ENCODE data around the gene SOCS7.

The SOCS7 gene, protein sequence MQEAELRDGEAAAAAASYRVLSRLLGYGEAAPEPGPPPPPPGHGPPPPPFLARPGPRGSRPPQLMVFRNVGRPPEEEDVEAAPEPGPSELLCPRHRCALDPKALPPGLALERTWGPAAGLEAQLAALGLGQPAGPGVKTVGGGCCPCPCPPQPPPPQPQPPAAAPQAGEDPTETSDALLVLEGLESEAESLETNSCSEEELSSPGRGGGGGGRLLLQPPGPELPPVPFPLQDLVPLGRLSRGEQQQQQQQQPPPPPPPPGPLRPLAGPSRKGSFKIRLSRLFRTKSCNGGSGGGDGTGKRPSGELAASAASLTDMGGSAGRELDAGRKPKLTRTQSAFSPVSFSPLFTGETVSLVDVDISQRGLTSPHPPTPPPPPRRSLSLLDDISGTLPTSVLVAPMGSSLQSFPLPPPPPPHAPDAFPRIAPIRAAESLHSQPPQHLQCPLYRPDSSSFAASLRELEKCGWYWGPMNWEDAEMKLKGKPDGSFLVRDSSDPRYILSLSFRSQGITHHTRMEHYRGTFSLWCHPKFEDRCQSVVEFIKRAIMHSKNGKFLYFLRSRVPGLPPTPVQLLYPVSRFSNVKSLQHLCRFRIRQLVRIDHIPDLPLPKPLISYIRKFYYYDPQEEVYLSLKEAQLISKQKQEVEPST

DNA sequence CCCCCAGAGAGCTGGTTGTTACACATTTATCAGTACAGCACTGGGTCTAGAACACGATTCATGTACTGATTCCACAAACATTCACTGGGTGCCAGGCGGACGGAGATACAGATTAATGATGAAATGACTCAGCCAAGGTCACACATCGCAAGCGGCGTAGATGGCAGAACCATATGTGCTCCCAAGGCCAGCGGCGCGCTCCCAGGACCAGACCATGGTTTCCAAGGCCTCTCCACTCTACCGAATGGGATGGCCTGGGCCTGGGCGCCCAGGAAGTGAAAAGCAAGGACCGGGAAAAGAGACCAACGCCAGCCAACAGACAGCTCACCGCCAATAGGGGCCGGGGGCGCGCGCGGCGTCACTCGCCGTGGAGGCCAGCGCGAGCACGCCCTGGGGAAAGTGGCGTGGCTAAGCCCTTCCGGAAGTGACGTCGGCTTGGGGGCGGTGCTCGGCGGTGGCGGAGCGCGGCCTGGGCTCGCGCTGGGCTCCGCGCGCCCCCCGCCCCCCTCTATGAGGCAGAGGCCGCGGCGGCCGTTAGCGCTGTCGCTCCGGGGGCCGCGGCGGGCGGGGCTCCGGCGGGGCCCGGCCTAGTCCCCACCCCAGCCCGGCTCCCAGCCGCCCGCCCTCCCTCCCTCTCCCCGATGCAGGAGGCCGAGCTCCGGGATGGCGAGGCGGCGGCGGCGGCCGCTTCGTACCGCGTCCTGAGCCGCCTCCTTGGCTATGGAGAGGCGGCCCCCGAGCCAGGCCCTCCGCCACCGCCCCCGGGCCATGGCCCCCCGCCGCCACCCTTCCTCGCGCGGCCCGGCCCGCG is at the start of gene SOCS7:
Gene SOCS7, plus strand, starts transcription at position 433 of the 811 bp plus-strand sequence. Its CDS starts 209 bp downstream, at position 642.
- DNase-seq (ENCODE audit: low read depth): peak; percentile 92

DNA sequence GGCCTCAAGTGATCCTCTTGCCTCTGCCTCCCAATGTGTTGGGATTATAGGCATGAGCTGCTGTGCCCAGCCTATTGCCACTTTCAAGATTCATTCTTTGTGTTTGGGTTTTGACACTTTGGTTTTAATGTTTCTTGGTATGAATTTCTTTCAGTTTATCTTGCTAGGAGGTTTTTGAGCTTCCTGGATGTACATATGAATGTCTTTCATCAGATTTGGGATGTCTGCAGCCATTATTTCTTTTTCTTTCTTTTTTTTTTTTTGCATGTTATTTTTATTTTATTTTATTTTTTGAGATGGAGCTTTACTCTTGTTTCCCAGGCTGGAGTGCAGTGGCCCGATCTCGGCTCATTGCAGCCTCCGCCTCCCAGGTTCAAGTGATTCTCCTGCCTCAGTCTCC is 36.1 kb upstream of the SOCS7 start:
- DNase-seq (ENCODE audit: low read depth): no peak

DNA sequence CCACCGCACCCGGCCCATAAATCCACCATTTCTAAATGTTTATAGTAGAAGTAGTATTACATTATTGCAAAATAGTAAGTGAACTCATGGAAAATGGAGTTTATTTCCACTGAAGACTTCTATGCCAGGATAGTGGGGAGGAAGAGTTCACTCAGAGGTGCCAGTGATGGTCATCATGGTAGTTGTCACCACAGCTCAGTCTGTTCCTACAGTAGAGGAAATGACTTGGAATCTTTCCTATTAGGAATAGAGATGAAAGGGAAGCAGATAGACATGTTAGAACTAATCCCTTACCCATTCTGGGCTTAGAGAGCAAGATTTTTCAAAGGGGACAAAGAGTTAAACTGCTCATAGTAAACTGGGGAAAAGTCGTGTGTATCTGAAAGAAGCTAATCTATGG is 34.6 kb upstream of the SOCS7 start:
- no peak for DNase-seq (ENCODE audit: low read depth)

DNA sequence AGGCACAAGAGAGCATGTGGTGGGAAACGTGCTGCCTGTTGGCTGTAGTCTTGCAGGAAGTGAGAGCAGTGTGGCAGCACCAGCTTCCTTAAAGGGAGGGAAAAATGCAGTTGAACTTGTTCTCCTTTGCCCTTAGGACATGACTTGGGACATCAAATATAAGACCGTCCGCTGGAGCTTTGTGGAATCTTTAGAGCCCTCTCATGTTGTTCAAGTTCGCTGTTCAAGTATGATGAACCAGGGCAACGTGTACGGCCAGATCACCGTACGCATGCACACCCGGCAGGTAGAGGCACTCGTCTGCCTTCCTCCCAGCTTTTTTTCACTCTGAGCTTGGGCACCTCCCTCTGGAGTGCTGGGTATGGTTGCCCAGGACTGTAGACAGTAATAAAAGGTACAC is 31.2 kb upstream of the SOCS7 start:
- no peak for DNase-seq (ENCODE audit: low read depth)

DNA sequence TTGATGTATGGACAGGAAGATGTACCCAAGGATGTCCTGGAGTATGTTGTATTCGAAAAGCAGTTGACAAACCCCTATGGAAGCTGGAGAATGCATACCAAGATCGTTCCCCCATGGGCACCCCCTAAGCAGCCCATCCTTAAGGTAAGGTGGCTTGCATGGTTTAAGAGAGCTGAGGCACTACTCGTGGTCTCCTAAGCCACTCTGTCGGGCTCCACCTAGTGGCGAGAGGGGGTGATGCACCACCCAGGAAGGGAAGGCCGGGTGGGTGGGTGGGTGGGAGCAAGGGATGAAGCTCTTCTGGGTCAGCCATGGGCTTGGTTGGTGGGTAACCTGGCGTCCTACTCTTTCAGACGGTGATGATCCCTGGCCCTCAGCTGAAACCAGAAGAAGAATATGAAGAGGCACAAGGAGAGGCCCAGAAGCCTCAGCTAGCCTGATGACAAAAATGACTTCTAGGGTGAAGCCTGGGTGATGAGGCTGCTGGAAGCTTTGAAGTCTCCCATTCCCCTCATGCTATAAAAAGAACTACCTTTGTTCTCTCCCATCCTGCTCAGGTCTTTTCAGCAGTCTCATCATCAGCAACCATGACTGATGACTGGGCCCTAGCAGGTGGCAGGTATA is 29.4 kb upstream of the SOCS7 start:
- peak; percentile 58 for DNase-seq (ENCODE audit: low read depth)

DNA sequence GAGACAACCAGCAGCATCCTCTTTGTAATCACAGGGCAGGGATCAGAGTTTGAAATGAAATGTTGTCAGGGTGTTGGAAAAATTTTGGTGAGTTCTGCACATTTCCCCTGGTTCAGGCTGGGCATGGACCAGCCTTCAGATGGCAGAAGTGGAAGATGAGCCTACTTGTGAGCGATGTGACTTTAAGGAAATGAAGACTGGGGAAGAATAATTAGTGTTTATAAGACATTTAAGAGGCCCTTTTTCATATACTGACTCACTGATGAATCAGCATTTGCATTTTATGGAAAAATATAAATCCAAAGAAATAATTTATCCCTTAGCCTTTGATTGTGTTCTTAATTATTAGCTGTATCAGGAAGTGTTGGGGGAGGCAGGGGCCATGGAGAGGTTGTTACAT is 28.7 kb upstream of the SOCS7 start:
- no peak for DNase-seq (ENCODE audit: low read depth)

DNA sequence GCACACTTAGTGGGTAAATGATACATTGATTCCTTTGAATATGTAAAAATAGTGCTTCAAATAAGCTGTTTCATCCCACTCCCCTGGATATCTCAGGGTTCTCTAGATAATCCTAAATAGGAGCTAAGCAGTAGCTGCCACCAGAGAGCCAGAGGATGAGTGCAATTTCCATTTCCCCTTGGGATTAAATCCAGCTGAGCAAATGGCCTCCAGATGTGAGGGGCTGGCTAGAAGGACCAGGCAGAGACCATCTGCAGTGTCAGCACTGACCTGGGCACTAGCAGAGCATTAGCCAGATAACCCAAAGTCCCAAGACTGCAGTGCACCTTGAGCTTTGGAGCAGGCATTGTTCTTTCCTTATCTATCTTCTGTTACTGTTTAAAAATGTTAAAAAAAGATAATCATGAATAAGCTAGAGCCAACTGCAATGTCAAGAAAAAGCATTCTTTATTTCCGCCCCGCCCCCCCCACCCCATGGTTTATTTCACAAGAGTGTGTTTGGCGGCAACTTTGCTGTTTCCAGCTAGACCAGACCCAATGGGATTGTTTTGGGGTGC is 27.4 kb upstream of the SOCS7 start:
- no peak for DNase-seq (ENCODE audit: low read depth)

DNA sequence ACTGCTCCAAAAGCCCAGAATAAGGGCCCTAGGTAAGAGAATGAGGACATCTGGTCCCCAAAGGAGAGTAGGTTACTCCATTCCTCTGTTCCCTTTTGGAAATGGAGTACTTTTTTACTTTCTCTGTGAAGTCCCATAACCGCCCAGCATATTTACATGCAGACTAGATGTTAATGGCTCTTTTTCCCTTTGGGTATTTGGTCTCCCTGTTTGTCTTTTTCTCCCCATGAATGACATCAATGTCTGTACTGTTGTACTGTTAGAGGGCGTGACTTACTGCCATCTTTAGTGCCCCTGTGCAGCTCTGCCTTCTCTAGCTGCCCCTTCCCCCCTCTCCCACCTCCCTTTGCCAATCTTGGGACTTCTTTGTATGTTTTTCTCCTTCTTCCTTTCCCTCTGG is 26.9 kb upstream of the SOCS7 start:
- DNase-seq (ENCODE audit: low read depth): no peak

DNA sequence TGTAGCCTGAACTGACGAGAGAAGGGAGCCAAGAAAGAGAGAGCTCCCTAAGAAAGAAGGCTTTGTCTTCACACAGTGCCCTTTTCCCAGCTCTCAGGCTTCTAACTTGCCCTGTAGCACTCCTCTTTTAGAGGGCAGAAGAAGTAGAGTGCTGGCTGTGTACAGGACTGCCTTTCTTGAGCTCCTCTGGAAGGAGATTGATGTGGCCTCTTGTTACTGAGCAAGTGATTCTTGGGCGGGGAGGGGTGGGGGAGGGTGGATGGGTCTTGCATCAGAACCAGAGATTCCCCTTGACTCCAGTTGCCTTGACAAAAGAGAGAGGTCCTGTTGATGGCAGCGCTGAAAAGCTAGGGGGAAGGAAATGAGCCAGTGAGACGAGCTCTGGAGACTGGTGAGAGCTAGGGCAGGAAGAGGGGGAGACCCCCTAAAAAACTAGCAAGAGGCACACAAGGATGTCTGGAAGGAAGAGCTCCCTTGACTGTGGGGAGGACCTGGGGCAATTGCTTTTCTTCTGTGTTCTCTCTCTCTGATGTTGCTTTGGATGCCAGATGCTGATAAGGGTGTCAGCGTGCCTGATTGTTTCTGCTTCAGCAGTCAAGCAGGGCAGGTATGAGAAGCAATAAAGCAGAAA is 26.3 kb upstream of the SOCS7 start:
- no peak for DNase-seq (ENCODE audit: low read depth)

DNA sequence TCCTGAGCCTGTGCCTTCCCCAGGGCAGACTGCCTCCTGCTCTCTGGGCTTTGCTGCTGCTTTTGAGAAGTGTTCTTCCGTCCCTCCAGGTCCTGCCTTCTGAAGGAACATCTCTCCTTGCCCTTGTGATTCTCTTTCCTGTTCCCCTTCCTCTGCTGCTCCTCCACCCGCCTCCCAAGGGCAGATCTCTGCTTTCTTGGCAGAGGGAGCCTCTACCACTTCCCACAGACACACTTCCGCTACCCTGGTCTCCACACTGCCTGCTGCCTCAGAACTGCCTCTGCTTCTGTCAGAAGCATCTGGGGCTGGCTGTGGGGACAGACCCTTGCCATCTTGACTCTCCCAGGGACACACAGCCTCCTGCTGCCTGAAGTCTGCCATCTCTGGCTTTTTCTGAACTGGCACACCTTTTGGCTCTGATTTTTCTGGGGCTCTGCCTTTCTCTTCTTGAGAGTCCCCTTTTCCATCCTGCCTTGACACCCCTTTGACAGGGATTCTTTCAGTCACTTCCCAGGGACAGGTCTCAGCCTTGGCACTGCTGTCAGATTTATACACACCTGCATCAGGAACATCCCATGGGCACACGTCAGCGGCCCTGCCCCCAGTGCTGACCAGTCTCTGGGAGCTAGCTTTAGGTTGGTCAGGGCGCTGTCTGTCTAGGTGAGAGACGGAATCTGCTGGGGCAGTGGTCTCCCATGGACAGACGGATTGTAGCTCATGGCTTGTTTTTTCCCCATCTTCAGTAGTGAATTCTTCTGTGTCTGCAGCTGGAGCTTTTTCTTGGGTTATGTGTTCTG is 24.4 kb upstream of the SOCS7 start:
- DNase-seq (ENCODE audit: low read depth): no peak

DNA sequence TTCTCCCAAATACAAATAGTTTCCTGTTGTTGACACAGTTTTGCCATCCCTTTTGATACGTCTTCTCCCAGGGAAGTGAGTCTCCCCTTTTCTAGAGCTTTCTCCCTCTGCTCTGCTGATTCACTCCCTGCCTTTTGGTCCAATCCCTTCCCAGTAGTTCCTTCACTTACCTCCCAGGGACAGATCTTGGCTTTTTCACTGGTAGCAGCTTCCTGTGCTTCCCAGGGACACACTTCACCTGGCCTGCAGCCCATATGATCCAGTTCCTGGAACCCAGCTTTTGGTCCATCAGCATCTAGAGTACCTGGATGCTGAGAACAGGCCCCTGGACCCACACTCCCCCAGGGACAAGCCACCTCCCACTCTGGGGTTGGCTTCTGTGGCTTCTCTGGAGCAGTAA is 23.7 kb upstream of the SOCS7 start:
- DNase-seq (ENCODE audit: low read depth): peak; percentile 22

DNA sequence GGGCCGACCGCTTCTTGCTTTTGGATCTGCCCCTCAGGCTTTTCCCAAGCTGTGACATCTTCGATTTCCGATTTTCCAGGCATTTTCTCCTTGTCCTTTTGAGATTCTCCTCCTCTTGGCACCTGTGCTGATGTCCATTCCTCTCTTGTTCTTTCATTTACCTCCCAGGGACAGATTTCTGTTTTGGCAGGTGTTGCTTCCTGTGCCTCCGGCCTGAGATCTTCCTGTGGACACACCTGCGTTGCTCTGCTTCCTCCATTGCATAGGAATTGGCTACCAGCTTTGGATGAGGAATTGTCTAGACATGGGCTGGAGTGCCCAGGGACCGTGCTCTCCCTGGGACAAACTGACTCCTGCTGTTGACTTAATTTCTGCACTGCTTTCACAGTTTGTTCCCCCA is 23.0 kb upstream of the SOCS7 start:
- DNase-seq (ENCODE audit: low read depth): no peak

DNA sequence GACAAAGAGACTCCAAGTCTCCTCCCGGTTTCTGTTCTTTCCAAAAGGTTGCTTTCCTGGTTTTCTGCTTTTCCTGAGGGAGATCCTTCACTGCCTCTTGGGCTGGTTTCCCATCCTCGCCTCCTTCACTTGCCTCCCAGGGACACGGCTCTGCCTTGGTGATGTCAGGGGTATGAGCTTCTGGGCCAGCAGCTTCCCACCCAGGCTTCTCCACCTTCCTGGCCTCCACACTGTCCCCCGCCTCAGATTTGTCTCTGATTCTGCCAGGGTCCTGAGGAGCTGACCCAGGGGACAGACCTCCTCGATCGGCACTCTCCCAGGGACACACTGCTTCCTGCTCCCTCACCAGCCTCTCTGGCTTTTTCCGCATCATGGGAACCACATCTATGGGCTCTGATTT is 22.4 kb upstream of the SOCS7 start:
- DNase-seq (ENCODE audit: low read depth): no peak

DNA sequence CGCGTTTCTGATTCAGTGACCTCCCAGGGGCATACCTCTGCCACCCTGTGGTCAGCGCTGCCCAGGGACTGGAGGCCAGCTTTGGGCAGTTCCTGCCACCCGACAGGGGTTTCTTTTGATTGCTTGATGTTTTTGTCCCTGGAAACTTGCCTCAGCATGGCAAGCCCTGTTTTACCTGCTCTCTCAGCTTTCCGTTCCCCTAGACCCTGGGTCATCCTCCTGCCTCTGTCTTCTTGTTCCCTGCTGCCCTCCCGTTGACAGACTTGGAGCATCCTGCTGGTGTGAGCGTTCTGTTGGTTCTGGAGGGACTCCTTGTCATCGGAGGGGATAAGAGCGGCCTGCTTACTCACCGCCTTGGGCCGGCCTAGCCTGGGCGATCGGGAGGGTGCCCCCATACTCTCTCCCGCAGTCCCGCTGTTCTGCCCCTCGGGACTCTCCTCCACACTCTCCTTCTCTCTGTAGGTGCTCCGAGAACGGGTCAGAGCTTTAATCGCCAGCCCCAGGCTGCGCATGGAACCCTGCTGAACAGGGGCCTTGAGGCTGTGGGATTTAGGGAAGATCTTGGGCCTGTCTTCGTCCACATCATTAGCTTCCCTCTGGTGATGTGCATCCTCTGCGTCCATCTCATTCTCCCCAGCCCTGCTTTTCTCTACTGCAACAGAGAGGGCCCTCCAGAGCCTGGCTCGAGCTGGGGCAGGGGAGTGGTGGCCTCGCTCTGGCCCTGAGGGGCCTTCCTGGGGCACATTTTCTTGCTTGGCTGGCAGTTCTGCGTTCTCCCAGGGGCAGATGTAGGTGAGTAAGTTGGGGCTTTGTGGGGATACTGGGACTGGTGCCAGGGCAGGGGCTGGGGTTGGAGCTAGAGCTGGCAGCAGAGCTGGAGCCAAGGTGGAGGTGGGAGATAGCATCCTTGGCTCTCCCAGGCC is 21.6 kb upstream of the SOCS7 start:
- DNase-seq (ENCODE audit: low read depth): no peak

DNA sequence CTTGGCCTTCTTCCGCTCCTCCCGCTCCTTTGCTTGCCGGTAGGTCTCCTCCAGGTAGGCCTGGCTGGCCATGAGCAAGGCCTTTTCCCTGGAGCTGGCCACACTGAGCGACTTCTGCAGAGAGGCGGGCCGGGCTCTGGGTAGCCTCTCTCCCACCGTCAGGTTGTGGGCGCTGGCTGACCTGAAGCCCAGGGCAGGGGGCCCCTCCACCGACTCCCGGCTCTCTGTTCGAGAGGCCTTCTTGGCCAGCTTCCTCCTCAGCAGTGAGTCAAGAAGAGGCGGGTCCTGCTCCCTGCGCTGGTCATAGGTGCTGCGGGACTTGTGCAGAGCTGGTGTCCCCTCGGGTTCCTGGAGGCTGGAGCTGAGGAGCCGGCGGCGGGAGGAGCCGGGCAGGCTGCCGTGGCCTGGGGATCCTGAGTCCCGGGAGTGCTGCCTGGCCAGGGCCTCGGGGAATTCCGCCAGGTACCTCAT is 20.7 kb upstream of the SOCS7 start:
- DNase-seq (ENCODE audit: low read depth): no peak

DNA sequence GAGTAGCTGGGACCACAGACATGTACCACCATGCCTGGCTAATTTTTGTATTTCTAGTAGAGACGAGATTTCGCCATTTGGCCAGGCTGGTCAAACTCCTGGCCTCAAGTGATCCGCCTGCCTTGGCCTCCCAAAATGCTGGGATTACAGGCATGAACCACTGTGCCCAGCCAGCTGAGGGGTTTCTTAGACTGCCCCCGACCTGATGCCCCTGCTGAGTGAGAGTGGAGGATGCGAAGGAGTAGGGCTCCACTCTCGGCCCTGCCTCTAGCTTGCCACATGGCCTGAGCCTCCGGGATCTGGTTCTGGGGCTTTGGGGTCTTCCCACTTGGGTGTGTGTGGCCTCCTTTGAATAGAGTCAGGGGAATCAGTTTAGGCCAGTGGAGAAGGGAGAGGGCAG is 18.9 kb upstream of the SOCS7 start:
- DNase-seq (ENCODE audit: low read depth): no peak

DNA sequence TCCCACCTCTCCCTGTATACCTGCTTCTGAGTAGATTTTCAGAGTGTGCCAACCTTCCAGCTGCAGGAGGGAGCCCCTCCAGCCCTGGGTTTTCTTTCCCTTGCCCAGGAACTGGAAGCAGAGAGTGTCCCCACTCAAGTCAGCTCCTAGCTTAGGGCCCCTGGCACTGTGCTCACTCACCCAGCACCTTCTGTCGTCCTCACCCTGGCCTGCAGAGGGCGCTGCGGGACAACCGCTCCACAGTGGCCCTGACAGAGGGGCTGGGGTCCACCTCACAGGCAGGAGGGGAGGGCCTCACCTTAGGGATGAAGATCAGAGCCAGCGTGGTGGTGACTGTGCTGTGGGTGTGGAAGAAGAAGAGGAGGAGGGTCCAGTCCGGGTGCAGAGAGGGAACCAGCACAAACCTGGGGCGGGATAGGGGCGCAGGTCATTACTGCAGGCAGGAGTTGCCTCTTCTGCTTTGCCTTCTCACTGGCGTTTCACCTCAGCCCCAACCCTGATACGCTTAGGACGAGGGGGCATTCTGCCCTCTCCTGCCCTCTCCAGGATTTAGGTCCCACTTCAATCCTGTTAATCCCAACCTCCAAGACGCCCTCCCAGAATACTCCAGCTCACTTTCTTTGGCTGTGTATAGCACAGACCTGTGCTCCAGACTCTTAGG is 17.9 kb upstream of the SOCS7 start:
- peak; percentile 37 for DNase-seq (ENCODE audit: low read depth)

DNA sequence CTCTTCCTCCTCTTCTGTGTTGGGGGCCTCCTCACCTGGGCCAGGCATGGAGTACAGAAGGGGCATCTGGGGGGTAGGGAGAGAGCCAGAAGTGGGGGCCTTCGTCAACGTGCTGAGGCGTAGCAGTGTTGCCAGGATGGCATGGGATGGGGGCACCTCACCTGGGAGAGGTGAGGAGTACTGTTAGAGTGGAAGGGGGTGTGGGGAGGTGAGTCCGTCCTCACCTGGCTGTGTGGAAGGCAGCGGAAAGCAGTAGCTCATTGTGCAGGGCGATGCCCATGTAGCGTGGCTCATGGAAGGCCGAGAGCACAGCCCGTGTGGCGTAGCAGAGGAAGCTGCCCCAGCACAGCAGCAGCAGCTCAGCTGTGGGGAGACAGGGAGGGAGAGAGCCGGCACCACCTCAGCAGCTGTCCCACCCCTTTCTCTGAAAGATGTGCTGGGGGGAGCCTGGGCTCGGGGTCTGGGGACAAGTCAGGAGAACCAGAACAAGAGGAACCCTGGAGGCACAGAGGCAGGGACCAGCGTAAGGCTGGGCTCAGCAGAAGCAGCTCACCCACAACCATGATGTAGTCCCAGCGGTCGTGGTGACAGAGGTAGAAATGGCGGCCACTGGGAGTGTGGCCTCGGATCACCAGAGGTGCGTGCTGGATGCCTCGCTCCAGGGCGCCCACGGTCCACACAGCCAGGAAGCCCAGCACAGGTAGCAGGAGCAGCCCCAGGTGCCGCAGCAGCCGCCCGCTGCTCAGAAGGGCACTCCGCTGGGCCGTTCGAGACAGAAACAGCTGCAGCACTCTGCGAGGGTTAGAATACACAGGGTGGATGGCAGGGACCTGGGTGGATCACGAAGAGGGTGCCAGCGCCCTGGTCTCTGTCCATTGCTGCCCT is 16.9 kb upstream of the SOCS7 start:
- no peak for DNase-seq (ENCODE audit: low read depth)
